ENCODE results near the gene GNLY. TPM values are rescaled to one million over a fixed set of nuclear protein-coding genes. Genes with fewer than 3 reads are reported as not detected.

GNLY gene
- total RNA-seq, 1 experiment from 2014 or later, result not detected

DNA sequence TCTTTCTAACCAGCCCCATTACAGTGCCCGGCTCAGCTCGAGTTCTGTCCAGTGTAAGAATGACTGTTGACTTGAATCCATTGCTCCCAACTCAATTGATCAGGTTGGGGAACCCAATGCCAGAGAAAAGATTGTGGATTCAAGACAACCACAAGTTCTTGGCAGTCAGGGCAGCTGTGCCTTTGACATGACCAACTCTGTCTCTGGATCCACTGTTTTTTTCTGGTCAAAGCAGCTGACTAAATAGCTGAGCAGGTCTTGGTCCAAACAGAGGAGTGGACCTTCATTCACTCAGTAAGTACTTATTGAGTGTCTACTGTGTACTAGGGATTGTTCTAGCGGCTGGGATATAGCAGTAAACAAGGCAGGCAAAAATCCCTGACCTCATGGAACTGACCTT lies 53.3 kb downstream of the GNLY start:
- Histone ChIP-seq H3K4me1 (ENCODE audit: low read length) (peaks cover 15% of the 10 kb centered on the region), H3K36me3 (ENCODE audit: insufficient read depth, low read length) (no peaks in the 10 kb centered on the region), H3K4me3 (ENCODE audit: low read length) (no peak overlapping the region), H2AFZ (ENCODE audit: low read length) (no peak overlapping the region), H3K9me3 (ENCODE audit: low read length) (no peaks in the 10 kb centered on the region), H3K79me2 (ENCODE audit: low read length) (no peaks in the 10 kb centered on the region), H3K4me2 (ENCODE audit: low read depth, low read length, poor library complexity, severe bottlenecking) (no peak overlapping the region), H3K27me3 (ENCODE audit: low read length) (no peaks in the 10 kb centered on the region), H3K9me2 (replicated peaks; ENCODE audit: insufficient read depth, low read length) (no peaks in the 10 kb centered on the region), H3K9ac (ENCODE audit: low read length) (no peak overlapping the region), H3K27ac (ENCODE audit: low read length) (no peak overlapping the region), H4K20me1 (ENCODE audit: insufficient read depth, low read depth, low read length) (no peaks in the 10 kb centered on the region; the same call in 1 of the 2 replicates)
- DNase-seq, result no peak

DNA sequence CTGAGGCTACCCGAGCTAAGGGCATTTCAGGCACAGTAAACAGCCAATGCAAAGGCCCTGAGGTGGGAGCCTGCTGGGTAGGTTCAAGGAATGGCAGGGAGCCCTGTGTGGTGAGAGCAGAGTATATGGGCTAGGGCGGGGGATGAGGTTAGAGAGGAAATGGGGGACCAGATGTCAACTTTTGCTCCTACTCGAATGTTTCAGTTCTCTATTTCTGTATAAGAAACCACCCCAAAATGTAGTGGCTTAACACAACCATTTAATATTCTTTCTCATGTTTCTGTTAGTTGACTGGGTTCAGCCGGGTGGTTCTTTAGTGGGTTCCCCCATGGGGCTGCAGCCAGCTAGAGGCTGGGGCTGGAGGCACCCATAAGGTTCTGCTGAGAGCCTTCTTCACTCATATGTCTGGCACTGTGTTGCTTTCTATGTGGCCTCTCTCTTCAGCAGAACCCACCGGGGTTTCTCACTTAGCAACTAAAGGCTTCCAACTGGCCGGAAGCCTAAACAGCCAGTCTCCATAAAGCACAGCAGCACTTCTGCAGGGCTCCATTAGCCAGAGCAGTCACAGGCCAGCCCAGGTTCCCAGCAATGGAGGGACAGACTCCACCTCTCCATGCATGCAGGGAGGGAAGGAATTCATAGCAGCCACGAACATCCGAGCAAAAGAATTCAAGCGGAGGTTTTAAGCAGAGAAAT lies 54.0 kb downstream of the GNLY start:
- DNase-seq, result peak; percentile 57

More for the DNA sequence above, 54.0 kb downstream of the GNLY start:
- Histone ChIP-seq H3K4me1 (ENCODE audit: low read length) (peaks cover 15% of the 10 kb centered on the region), H3K4me3 (ENCODE audit: low read length) (no peak overlapping the region), H3K9me2 (replicated peaks; ENCODE audit: insufficient read depth, low read length) (no peaks in the 10 kb centered on the region), H3K27ac (ENCODE audit: low read length) (no peak overlapping the region), H3K9ac (ENCODE audit: low read length) (no peak overlapping the region), H2AFZ (ENCODE audit: low read length) (no peak overlapping the region), H3K27me3 (ENCODE audit: low read length) (no peaks in the 10 kb centered on the region), H4K20me1 (ENCODE audit: insufficient read depth, low read depth, low read length) (no peaks in the 10 kb centered on the region; the same call in 1 of the 2 replicates), H3K79me2 (ENCODE audit: low read length) (no peaks in the 10 kb centered on the region), H3K36me3 (ENCODE audit: insufficient read depth, low read length) (no peaks in the 10 kb centered on the region), H3K4me2 (ENCODE audit: low read depth, low read length, poor library complexity, severe bottlenecking) (no peak overlapping the region), H3K9me3 (ENCODE audit: low read length) (no peaks in the 10 kb centered on the region)

Small RNAs within 50 kb of the gene (small RNA-seq; reads per million reads assigned to genes)
- 2.8 reads per million, percentile 63 among the genes with 10 or more reads in this experiment for gene RNU1-38P

Other genes starting within 250 kb of the GNLY start
- gene MAT2A, start 155.2 kb upstream of the GNLY start, total RNA-seq (2014; rRNA removed; shearing (Covaris generic); ENCODE audit: low replicate concordance), result 324 and 544 TPM in 2 replicates
- gene GGCX, start 132.9 kb upstream of the GNLY start, total RNA-seq (2014; rRNA removed; shearing (Covaris generic); ENCODE audit: low replicate concordance), result 31.6 and 47.0 TPM in 2 replicates
- gene VAMP8, start 116.8 kb upstream of the GNLY start, total RNA-seq (2014; rRNA removed; shearing (Covaris generic); ENCODE audit: low replicate concordance), result 122 and 141 TPM in 2 replicates
- 0.29 TPM in 1 of 2 replicates, not detected in the other for gene VAMP5, start 109.9 kb upstream of the GNLY start, total RNA-seq (2014; rRNA removed; shearing (Covaris generic); ENCODE audit: low replicate concordance)
- 332 and 398 TPM in 2 replicates for gene RNF181, start 98.6 kb upstream of the GNLY start, total RNA-seq (2014; rRNA removed; shearing (Covaris generic); ENCODE audit: low replicate concordance)
- 13.3 and 17.2 TPM in 2 replicates for gene TMEM150A, start 91.7 kb upstream of the GNLY start, total RNA-seq (2014; rRNA removed; shearing (Covaris generic); ENCODE audit: low replicate concordance)
- gene C2orf68, start 82.3 kb upstream of the GNLY start, total RNA-seq (2014; rRNA removed; shearing (Covaris generic); ENCODE audit: low replicate concordance), result 69.1 and 111 TPM in 2 replicates
- 111 and 118 TPM in 2 replicates for gene USP39, start 78.2 kb upstream of the GNLY start, total RNA-seq (2014; rRNA removed; shearing (Covaris generic); ENCODE audit: low replicate concordance)
- not detected in 2 replicates for gene SFTPB, start 26.2 kb upstream of the GNLY start, total RNA-seq (2014; rRNA removed; shearing (Covaris generic); ENCODE audit: low replicate concordance)
- gene ATOH8, start 59.6 kb downstream of the GNLY start, total RNA-seq (2014; rRNA removed; shearing (Covaris generic); ENCODE audit: low replicate concordance), result not detected in 2 replicates
- 3.8 and 5.0 TPM in 2 replicates for gene ST3GAL5, start 194.6 kb downstream of the GNLY start, total RNA-seq (2014; rRNA removed; shearing (Covaris generic); ENCODE audit: low replicate concordance)